Stimulated activated CD8-positive, alpha-beta memory T cell treated with anti-CD3 and anti-CD28 coated beads, Interleukin-15, amount 100 ng/mL, for 24 hours (primary cell): ENCODE results near the gene PTGR3.

Experiments
- DNase-seq: peaks from one replicate; pipeline ENCODE4 v3.0.0-alpha.2; 2020; ENCODE audit warnings: low read depth

Gene PTGR3

DNA sequence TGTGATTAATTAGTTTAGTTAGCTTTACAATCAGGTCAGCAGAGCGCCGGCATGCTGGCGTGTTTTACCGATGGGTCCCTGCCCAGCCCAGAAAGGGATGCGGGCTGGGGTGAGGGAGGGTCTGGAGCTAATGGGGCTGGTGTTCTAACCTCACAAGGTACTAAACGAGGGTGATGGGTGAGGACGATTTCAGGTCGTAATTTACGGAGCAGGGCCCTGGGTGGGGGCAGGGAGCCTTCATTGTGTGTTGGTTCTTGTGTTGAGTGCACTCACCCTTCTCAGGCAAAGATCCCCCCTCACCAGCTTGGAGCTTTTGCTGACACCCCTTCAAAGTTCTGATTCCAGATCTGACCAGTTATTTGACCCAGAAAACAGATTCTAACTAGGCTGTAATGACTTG is 39.5 kb downstream of the PTGR3 start:
- no peak for DNase-seq

DNA sequence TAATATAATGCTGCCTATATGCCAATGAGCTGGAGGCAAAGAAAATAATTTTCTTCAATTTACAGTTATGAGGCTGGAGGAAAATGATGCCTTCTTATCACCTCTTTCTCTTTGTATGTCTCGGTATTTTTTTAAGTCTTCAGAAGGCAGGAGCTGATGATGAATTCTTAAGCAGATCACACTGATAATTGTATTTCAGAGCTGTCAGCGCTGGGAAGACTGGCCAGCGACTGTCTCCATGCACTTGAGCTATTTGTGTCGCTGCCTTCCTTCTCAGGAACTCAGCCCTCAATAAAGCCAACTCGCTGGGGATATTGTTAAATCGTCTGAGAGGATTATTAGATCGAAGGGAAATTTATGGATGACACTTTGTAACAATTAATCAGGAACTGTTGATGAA is 40.3 kb downstream of the PTGR3 start:
- DNase-seq, result no peak

DNA sequence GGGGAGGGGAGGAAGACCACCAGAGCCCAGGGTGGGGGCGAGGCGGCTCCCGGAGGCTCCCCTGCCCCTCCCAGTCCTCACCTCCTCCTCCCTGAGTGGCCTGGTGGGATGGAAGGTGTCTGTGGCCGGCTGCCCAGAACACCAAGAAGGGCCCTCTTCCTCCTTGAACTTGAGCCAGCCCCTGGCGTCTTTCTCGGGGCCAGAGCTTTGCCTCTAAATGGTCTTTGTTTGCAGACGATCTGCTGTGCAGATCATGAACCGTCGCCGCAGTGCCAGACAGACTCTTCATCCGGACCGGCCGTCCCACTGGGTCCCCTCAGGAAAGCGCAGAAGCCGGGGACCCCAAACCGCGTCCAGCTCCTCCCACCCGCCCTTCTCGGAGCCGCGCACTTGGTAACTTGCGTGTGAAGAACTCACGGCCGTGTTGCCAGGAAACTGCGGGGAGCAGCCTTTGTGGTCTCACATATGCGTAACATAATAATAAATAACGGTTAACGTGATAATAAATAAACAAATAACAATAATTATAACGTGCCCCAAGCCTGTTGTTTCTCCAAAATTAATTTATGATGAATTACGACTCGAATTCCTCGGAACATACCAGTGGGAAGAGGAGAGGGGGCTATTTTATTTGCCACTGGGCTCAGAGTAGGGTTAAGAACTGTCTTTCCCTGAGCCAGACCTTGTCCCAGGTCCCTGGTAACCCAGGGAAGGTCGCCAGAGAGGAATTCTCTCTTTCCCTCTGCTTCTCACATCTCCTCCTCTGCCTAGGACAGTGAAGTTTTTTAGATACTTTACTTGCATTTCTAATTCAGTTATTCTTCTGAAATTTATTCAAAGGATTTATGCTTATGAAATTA is 41.0 kb downstream of the PTGR3 start:
- DNase-seq, result no peak

DNA sequence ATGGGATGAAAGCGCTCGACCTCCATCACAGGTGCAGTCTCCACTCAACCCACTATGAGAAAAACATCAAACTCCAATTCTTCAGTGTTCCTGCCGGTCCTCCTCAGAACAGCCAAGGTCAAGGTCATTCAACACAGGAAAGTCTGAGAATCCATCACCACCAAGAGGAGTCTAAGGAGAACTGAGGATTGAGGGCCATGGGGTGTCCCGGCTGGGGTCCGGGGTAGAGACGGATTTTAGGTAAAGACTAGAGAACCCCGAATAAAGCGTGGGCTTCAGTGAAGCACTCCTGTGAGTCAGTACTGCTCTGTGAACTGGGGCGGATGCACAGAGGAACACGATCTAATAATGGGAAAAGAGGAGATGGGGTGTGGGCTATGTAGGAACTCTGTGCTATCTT is 41.8 kb downstream of the PTGR3 start:
- no peak for DNase-seq

DNA sequence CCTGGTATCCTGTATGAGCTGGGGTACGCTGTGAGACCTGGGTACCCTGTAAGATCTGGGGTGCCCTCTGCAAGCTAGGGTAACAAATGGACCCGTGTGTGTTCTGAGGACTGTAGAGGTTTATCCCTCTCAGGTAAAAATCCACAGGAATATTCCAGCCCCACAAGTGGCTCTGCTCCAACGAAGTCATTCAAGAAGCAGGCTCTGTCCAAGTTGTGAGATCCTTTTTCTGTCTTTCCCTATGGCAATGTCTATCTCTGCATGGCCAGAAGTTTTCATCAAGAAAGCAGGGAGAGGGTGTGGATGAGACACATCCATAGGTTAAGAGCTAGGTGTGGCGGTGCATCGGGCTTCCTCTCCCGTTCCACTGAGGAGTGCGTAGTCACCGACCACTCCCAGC is 43.0 kb downstream of the PTGR3 start:
- DNase-seq, result no peak

DNA sequence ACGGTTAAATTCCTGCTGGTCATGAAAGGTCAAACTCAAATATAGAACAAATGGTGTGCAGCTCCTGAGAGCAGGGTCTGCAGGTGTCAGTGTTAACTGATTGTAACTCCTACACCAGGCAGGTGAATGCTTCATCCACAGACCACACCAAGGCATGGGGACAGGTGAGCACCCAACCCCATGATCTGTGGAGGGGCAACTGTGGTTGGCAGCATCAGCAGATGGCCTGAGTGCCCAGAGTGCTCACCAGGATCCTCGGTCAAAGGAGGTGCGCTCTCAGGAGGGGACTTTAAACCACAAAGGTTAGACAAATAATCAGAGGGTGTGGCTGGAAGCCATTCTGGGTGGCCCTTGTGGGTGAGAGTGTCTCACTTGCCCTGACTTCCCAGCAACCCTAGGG is 44.5 kb downstream of the PTGR3 start:
- DNase-seq, result no peak

DNA sequence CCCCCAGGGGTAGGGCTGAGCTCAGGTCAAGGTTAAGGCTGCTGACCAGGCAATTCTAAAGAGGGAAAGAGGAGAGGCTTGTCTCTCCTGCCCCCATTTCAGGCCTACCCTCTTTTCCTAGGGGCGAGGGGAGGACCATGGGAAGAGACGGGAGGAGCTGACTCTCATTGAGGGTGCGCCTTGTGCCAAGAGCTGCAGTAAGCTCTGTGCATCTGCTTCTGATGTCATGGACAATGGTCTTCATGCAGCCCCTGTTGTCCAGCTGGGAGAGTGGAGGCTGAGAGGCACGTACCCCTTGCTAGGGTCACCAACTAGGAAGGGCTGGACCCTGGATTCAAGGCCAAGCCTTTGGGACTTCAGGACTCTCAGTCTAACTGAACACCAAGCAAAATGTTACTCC is 45.2 kb downstream of the PTGR3 start:
- DNase-seq, result no peak

DNA sequence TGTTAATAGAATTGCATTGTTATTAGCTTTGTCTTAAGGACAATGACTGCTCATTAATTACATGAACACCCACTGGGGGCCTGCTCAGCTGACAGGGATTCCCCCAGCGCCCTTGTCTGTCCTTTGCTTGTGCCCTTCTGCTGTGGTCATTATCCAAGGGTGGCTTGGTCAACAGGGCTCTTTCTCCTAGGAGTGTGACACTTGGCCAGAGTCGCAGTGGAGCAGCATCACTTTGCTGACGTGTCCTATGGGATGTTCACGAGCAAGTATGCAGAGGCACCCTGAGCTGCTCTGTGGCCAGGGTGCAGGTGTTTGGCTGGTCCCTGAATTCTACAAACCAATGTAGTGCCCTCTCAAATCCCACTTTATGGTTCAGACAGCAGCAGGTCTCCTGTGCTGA is 46.0 kb downstream of the PTGR3 start:
- DNase-seq, result no peak

DNA sequence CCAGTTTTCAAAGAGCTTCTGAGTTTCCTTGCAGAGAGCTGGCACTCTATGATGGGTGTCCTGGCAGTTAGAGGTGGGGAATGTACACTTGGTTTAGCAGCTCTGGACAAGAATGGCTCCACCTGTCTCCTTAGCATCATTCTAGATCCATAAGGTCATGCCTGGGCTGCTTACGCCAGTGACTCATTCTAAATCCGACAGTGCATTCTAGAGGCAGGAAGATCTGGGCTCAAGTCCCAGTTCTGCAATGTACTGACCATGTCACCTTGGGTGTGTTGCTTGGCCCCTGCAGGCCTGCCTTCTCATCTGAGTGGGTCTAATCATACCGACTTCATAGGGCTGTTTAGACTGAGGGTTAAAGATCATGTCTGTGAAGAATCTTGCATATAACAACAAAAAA is 46.5 kb downstream of the PTGR3 start:
- DNase-seq, result no peak

DNA sequence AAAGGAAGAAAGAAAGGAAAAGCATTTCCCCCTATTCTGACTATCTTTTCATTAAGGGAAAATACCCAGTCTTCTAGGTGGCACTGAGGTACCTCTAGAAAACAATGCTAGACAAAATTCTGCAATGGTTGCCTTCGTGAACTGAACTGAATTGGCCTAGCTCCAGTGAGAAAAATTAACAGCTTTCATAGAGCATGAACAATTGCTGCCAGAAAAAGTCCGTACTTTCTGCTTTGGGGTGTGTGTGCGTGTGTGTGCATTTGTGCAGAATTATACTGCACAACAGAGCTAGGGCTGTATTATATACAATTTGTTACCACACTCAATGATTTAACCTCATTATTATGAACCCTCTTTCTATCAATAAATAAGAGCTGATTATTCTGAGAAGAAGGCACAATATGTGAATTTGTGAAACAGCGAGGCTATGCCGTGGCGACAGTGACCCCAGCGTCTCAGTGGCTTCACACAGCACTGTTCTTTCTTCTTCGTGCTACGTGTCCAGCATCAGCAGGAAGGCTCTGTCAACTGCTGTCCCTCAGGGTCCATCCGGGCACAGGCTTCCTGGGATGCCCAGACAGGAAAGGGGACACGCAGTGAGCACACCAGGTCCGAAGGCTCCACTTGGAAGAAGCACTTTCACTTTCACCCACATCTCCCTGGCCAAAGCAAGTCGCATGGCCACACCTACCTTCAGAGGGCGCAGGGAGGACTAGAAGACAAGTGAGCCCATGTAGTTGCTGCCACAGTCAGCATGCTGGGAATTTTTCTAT is 47.5 kb downstream of the PTGR3 start:
- no peak for DNase-seq

DNA sequence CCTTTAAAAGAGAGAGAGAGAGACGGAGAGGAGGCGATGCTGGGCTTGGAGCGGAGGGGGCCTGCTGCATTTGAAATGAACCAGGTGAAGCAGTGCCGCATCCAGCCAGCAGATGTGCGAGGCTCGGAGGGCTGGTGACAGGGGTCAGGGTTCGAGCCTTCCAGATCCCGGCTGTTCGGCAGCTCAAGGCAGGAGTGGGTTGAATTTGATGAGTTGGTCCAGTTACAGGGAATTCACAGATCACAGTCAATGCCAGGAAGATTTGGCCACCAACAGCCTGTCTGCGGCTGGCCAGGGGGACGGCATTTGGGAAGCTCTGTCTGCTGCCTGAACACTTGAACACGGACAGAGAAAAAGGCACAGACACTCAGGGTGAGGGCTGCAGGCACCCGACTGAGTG is 48.6 kb downstream of the PTGR3 start:
- DNase-seq, result no peak

DNA sequence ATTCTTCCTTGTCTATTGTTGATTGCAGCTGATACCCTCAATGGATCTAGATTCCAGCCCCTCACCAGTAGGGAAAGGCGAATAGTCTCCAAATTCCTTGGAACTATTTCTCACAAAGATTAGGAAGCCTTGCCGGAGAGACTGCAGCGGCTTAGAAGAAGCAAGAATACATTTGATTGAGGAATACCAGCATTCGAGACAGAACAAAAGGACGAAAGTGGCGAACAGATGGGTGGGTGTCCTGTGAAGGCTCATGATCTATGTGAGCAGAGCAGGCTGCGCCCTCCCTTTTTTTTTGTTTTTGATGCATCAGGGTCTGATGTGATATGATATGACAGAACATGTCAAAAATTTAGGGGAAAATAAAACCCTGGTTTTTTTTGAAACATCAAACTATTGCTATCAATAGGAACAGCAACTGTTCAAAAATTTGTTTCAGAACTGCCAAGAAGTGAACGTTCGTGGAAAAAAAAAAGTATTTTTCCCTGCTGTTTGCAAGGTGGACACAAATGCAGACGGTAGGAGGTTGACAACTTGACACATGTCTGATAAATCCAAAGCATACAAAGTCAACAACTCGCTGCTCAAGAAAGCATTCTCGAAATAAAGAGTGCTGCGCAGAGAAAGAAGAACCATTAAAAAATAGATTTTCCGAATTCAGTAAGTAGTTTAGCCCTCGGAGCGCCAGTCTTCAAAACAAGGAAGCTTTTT is 49.1 kb downstream of the PTGR3 start:
- DNase-seq, result no peak

DNA sequence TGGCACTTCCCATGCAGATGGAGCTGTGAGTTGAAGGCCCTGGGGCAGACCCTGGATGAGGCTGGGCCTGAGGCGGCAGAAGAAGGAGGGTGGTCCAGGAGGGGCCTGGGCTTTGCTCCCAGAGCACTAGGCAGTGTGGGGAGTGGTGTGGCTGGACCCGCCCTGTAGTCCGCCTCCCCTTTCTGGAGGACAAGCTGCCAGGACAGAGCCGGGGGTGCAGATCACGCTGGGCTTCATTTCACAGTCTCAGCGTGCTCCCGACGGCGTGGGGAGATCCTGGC is 49.8 kb downstream of the PTGR3 start:
- DNase-seq, result no peak
